Right lobe of liver (tissue), 4 donors: ENCODE data around the gene HSPB9.

ENCODE experiments used
- POLR2A ChIP-seq: fragments of 450-650 bp; IDR thresholded peaks from one replicate; pipeline ENCODE4 v1.6.1; 2017; ENCODE audit warnings: antibody characterized with exemption, mild to moderate bottlenecking
- TF ChIP-seq, protein P1 (sequence below), 4 donors: fragments of 200-600 bp in 3 of 4; fragments of 450-650 bp in 1 of 4; IDR thresholded peaks; one replicate each; pipeline versions ENCODE4 v1.5.1 to v1.8.0; 2016 to 2022; ENCODE audit warnings: antibody characterized with exemption in 4 of 4, mild to moderate bottlenecking in 2 of 4
- donor health status: DM: no; HTN: no; CAD: no.
- donor health status: DM: no; HTN: no; CAD: no.
- donor health status: DM: no; HTN: yes; CAD: no.

DNA sequence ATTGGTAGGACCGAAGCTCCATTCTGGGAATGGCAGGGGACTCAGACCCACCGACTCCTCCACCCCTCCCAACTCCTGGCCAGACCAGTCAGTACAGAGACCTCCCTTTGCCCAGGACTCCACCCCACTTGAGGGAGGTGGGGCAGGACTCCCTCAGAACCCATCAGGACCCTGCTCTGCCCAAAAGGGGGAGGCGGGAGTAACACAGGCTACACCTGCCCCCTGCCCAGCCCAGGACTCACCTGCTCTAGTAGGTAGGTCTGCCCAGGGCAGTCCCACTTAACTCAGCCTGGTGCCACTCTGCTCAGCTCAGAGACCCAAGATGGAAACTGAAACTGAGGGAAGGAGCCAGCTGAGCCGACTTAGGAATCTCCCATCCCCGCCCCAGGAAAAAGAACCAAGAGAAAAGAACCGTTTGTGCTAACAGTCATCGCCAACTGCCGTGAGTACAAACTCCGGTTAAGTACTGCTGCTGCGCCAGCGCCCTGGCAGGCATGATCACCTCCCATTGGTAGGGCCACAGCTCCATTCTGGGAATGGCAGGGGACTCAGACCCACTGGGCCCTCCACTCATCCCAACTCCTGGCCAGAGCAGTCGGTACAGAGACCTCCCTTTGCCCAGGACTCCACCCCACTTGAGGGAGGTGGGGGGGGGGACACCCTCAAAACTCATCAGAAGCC, 10.6 kb upstream of the HSPB9 start:
- no peak for TF ChIP-seq POLR2A
- TF ChIP-seq, protein P1, sequence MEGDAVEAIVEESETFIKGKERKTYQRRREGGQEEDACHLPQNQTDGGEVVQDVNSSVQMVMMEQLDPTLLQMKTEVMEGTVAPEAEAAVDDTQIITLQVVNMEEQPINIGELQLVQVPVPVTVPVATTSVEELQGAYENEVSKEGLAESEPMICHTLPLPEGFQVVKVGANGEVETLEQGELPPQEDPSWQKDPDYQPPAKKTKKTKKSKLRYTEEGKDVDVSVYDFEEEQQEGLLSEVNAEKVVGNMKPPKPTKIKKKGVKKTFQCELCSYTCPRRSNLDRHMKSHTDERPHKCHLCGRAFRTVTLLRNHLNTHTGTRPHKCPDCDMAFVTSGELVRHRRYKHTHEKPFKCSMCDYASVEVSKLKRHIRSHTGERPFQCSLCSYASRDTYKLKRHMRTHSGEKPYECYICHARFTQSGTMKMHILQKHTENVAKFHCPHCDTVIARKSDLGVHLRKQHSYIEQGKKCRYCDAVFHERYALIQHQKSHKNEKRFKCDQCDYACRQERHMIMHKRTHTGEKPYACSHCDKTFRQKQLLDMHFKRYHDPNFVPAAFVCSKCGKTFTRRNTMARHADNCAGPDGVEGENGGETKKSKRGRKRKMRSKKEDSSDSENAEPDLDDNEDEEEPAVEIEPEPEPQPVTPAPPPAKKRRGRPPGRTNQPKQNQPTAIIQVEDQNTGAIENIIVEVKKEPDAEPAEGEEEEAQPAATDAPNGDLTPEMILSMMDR (IDR thresholded peaks at IDR 0.05): no peak
